NCI-H2081 (cell line): ENCODE data around the gene OR4D9.
"Not testable (repeated sequence)": the region's sequence is repeated elsewhere in the genome, so short reads cannot be mapped to it uniquely, and the experiment has no call there.

ENCODE experiments used
- DNase-seq, 2 experiments: peaks; one replicate each; lab custom pipeline; 2025; lab: John Stamatoyannopoulos, UW

The OR4D9 gene

GRCh38 chr11:59510941-59511589, at the start of gene OR4D9:
Gene OR4D9 (plus strand): TSS chr11:59511539. CDS start chr11:59514913, 3,374 bp downstream.
- no peak for DNase-seq

DNA sequence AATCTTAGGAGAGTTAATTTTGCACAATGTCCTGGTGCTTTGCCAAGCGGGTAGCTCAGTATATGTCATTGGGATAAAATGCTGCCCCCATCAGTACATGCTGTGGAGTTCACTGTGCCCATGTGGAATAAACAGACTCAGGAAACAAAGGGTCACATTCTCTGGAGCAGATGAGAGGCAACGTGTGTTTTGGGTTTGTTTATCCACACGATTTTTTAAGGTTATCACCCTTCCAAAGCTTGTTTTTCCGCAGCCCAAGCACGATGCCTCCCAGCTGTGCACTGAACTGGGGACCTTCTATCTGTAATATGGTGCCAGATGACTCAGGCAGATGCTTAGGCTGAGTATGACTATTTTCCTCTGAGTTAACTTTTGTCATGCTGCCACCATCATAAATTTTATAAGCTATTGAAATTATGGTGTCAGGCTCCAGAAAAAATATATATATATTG, 48.1 kb upstream of the OR4D9 start:
- no peak for DNase-seq

DNA sequence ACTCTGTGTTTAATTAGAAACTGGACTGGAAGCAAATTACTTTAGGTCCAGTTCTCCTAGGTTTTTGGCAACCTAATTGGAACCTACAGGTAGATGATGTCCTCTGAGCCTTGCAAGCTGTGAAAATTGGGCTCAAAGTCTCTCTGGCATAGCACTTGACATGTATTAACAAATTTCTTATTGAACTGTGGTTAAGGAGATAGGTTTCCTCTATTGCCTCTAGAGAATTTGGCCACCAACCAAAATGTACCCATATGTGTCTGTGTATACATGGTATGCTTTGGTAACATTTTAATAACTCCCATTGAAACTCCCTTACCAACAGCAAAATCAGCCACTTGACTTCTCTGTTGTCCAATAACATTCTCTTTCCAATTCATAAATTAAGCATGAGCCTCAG, 38.3 kb upstream of the OR4D9 start, which contains the start of gene OR4D10:
OR4D10 (plus strand) TSS at position 301 of the 400 bp plus-strand sequence. CDS start 4,115 bp downstream, outside the sequence.
- DNase-seq: no peak

- no peak for DNase-seq
Observed at GRCh38 chr11:59475176-59475575, 36.2 kb upstream of the OR4D9 start.

- no peak for DNase-seq
Observed at GRCh38 chr11:59479906-59480305, 31.4 kb upstream of the OR4D9 start.

GRCh38 chr11:59480359-59480758, 31.0 kb upstream of the OR4D9 start:
- DNase-seq: no peak

DNA sequence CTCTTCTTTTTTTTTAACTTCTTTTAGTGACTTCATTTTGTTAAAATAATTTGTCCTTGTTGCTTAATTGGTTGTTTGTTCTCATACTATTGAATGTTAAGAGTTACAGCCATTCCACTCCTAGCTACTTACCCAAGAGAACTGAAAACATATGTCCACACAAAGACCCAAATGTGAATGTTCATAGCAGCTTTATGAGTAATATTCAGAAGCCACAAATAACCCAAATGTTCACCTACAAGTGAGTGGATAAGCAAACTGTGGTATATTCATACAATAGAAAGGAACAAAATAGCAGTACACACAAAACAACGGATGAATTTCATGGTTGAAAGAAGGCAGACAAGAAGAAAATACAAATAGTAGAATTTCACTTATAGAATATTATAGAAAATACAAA, 9.4 kb upstream of the OR4D9 start:
- DNase-seq: no peak

DNA sequence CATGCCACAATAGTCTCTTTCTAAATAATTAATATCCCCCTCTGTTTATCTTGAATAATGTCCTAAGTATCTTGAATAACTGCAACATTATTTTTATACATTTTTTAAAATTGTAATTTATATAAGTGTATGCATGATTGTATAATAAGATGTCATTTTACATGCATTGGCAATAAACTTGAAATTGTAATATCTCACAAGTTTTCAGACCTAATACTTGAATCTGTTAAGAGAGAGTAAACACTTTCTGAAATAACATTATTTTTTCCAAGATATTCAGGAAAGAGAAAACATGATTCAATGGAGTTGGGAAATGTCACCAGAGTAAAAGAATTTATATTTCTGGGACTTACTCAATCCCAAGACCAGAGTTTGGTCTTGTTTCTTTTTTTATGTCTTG, 8.1 kb upstream of the OR4D9 start, which contains the start of gene OR4D11:
OR4D11 (plus strand) TSS at position 301 of the 400 bp plus-strand sequence; CDS start at position 301, 0 bp downstream.
- DNase-seq: no peak

GRCh38 chr11:59511675-59512074, 336 bp downstream of the OR4D9 start:
- DNase-seq: no peak

GRCh38 chr11:59520139-59520538, 8.8 kb downstream of the OR4D9 start:
- not testable (repeated sequence) for DNase-seq

DNA sequence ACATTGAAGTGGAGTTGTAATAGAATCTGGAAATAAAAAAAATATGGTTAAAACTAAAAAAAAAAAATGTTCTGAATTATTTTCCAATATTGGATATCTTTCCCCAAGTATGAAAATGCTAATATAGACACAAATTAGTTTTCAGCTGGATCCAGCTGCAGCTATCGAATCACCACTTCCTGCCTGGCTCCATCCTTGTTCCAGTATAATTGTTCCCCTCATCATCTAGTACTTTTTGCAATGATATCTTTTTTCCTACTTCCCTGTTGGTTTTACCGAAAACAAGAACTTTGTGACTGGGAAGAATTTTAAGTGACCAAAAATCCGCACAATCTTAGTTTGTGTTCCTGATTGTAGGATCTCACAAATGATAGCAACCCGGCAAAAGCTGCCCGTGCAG, 9.4 kb downstream of the OR4D9 start:
- no peak for DNase-seq

GRCh38 chr11:59523541-59523940, 12.2 kb downstream of the OR4D9 start:
- DNase-seq: no peak

DNA sequence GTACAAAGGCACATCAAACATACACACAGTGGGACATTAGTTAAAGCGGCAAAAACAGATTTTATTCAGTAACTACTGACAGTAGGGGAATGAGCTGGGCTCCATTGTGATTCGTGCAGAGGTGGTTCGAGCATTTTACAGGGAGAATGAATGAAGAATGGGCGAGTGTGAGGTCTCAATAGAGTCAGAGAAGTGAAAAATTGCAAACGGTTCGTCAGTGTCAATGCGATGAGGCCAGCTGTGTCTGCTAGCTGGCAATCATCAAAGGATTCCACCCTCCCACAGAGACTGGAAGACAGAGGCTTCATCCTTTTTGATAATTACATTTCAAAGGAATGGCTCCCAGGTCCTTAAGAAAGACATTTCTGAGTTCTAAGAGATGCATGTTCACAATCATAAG, 17.4 kb downstream of the OR4D9 start:
- DNase-seq: no peak

- DNase-seq: no peak
Observed at GRCh38 chr11:59532620-59533019, 21.3 kb downstream of the OR4D9 start.

- no peak for DNase-seq
Observed at GRCh38 chr11:59534676-59535075, 23.3 kb downstream of the OR4D9 start.

DNA sequence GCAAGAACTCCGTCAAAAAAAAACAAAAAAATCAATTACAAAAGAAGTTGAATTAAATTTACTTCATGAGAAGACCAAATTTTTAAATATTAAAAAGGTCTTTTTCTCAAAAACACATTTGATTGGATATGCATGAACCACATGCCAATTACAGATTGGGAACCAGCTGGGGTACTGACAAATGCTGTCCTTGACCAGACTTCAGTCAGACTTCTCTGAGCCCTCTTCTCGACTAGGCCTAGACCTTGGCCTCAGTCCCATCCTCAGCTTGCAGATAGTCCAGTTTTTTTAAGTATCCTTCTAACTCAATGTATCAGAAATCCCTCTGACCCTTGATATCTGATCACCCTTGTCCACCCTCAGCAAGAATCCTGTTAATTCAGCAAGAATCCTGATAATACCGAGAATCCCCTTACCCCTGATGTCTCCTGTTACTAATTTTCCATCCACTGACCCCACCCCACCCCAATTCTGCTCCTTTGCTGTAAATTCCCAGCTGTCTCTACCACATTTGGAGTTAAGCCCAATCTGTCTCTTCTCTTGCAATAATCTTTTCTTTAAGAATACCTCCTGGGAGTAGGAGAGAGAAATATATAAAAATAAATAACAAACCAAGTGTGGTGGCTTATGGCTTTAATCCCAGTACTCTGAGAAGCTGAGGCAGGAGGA, 30.9 kb downstream of the OR4D9 start:
- no peak for DNase-seq

- DNase-seq: not testable (repeated sequence)
Observed at GRCh38 chr11:59543713-59544112, 32.4 kb downstream of the OR4D9 start.

DNA sequence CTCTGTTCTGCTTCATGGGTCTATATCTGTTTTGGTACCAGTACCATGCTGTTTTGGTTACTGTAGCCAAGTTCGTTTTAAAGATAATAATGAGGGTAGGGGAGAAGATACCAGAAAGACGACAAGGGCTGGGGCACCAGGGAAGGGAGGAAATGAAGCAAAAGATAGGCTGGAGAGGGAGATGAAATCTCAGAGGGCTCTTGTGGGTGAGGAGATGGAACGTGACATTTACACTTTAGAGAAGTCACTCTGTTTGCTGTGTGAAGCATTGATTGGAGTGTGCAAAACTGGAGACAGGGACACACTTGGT, 33.5 kb downstream of the OR4D9 start:
- no peak for DNase-seq

DNA sequence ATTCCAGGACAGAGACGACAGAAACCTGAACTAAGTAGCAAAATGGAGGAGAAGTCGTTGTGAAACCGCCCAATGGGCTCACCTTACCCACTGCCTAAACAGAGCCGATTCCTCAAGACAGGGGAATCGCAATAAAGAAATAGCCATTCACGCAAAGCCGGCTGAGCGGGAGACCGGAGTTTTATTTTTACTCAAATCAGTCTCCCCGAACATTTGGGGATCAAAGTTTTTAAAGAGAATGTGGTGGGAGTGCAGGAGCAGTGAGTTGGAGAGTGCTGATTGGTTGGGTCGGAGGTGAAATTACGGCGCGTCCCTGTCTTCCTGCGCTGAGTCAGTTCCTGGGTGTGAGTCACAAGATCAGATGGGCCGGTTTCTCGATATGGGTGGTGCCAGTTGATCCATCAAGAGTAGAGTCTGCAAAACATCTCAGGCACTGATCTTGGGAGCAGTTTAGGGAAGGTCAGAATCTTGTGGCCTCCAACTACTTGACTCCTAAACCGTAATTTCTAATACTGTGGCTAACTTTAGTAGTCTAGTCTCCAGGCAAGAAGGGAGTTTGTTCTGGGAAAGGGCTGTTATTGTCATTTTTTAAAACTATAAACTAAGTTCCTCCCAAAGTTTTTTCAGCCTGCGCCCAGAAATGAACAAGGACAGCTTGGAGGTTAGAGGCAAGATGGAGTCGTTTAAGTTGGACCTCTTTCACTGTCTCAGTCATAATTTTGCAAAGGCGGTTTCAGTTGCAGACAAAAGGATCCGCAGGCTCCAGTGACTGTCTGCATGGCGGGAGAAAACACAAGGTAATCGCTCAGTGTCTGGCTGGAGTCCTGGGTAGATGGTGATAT, 34.1 kb downstream of the OR4D9 start:
- DNase-seq: no peak

DNA sequence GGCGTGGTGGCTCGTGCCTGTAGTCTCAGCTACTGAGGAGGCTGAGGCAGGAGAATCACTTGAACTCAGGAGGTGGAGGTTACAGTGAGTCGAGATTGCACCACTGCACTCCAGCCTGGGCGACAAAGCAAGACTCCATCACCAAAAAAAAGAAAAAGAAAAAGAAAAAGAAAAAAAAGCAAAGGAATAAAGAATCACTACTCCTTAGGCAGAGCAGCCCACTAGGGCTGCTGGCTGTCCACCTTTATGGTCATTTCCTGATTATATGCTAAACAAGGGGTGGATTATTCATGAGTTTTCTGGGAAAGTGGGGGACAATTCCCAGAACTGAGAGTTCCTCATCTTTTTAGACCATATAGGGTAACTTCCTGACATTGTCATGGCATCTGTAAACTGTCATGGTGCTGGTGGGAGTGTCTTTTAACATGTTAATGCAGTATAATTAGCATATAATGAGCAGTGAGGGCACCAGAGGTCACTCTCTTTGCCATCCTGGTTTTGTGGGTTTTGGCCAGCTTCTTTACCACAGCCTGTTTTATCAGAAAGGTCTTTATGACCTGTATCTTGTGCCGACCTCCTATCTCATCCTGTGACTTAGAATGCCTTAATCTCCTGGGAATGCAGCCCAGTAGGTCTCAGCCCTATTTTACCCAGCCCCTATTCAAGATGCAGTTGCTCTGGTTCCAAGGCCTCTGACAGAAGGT, 36.4 kb downstream of the OR4D9 start:
- not testable (repeated sequence) for DNase-seq

DNA sequence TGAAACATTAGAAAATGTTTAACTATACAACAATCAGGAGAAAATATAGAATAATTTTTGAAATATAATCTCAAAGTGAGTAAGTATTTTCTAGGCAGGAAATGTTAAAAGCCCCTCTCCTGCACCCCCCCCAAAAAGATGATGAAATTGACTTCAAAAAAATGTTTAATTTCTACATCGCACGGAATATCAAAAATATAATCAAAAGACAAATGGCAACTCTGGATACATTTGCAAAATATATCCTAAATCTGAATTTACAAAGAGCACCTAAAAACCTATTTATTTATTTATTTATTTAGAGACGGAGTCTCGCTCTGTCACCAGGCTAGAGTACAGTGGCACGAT, 36.9 kb downstream of the OR4D9 start:
- DNase-seq: no peak

DNA sequence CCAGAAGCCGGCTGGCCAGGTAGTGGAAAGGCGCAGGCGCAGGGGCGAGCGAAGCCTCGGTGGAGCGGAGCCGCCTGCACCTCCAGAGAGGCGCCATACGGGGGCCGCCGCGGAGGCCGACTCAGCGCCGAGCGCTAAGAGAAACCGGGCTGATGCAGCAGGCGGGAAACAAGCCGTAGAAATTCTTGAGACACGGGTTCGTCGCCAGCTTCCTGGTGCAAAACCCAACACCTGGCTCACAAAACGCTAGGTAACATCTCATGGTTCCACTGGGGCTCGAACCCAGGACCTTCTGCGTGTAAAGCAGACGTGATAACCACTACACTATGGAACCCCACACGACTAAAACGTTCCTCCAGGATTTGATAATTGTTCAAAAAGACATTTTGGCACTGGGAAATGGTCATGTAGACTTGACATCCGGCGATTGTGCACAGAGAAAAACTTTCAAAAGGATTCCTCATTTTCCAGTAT, 39.1 kb downstream of the OR4D9 start:
- DNase-seq: peak; percentile 92 to 95
